ENCODE measurements around the gene MAP3K8.

DNA sequence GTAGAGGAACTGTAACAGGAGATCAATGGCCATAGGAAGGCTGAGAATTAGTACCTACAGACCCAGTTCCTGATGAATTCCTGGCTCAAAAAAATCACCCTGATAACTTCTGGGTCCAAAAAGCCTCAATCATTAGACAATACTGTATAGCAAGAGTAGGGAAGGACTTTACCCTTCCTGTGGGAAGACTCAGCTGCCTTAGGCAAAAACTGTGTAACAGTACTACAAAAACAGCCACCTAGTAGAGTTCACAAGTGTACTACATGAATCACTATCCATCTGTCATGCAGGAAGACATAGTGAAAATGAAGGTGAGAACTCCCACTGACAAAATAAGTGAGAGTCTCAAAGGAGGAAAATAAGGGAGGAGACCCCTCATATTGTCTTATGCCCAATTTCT lies 47.6 kb downstream of the MAP3K8 start:
- TF ChIP-seq, protein P1, sequence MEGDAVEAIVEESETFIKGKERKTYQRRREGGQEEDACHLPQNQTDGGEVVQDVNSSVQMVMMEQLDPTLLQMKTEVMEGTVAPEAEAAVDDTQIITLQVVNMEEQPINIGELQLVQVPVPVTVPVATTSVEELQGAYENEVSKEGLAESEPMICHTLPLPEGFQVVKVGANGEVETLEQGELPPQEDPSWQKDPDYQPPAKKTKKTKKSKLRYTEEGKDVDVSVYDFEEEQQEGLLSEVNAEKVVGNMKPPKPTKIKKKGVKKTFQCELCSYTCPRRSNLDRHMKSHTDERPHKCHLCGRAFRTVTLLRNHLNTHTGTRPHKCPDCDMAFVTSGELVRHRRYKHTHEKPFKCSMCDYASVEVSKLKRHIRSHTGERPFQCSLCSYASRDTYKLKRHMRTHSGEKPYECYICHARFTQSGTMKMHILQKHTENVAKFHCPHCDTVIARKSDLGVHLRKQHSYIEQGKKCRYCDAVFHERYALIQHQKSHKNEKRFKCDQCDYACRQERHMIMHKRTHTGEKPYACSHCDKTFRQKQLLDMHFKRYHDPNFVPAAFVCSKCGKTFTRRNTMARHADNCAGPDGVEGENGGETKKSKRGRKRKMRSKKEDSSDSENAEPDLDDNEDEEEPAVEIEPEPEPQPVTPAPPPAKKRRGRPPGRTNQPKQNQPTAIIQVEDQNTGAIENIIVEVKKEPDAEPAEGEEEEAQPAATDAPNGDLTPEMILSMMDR (IDR thresholded peaks at IDR 0.05): no peak
- TF ChIP-seq POLR2A (IDR thresholded peaks at IDR 0.05): no peak
